HepG2 (cell line): ENCODE measurements around the gene SLC13A3. TPM values are rescaled to one million over a fixed set of nuclear protein-coding genes. Genes with fewer than 3 reads are reported as not detected.

Experiments
- FOXP4 ChIP-seq: sonication (generic); formaldehyde crosslinking; IDR thresholded peaks from 2 replicates; pipeline ENCODE4 v1.4.0; 2020; ENCODE audit warnings: missing genetic modification reagents
- GATA4 ChIP-seq: sonication (generic); IDR thresholded peaks from 2 replicates; pipeline ENCODE4 v1.6.1; 2016; ENCODE audit warnings: antibody characterized with exemption, low read depth, borderline replicate concordance
- HMGXB4 ChIP-seq, 2 experiments: sonication (generic) in 1 of 2; formaldehyde crosslinking in 1 of 2; IDR thresholded peaks; 2 replicates each; pipeline versions ENCODE4 v1.4.0 to v1.6.1; 2018 to 2020; ENCODE audit warnings: missing genetic modification reagents in 2 of 2, borderline replicate concordance in 1 of 2, low read depth in 1 of 2, mild to moderate bottlenecking in 1 of 2, missing biosample characterization in 1 of 2
- KDM6A ChIP-seq: IDR thresholded peaks from 2 replicates; pipeline ENCODE4 v1.6.1; 2016; ENCODE audit warnings: low read depth
- NFKB2 ChIP-seq: sonication (generic); formaldehyde crosslinking; IDR thresholded peaks from 2 replicates; pipeline ENCODE4 v1.4.0; 2020; ENCODE audit warnings: missing genetic modification reagents, borderline replicate concordance
- NFYC ChIP-seq: IDR thresholded peaks from 2 replicates; pipeline ENCODE4 v1.6.1; 2016; ENCODE audit warnings: missing genetic modification reagents, missing compliant biosample characterization
- POGZ ChIP-seq: sonication (generic); formaldehyde crosslinking; IDR thresholded peaks from 2 replicates; pipeline ENCODE4 v1.4.0; 2020; ENCODE audit warnings: mild to moderate bottlenecking, missing genetic modification reagents
- PRPF4 ChIP-seq: fragments of 200-400 bp; formaldehyde crosslinking; IDR thresholded peaks from 2 replicates; pipeline ENCODE4 v1.6.1; 2016; ENCODE audit warnings: low read length, low read depth; ENCODE audit not compliant: poor library complexity, severe bottlenecking
- RBM39 ChIP-seq: fragments of 200-400 bp; formaldehyde crosslinking; IDR thresholded peaks from one replicate; pipeline ENCODE4 v1.6.1; 2018; ENCODE audit warnings: antibody characterized with exemption, mild to moderate bottlenecking, low read depth, low read length; ENCODE audit not compliant: poor library complexity, severe bottlenecking
- RELA ChIP-seq: sonication (generic); formaldehyde crosslinking; IDR thresholded peaks from 2 replicates; pipeline ENCODE4 v1.4.0; 2020; ENCODE audit warnings: missing genetic modification reagents
- SP5 ChIP-seq: IDR thresholded peaks from 2 replicates; pipeline ENCODE4 v1.6.1; 2016; ENCODE audit warnings: low read depth, borderline replicate concordance
- TEAD3 ChIP-seq: optimal IDR thresholded peaks from 2 replicates; pipeline ENCODE3; 2016; ENCODE audit warnings: borderline replicate concordance
- TMF1 ChIP-seq: sonication (generic); formaldehyde crosslinking; IDR thresholded peaks from 2 replicates; pipeline ENCODE4 v1.8.1; 2022; ENCODE audit warnings: low read depth, missing genetic modification reagents
- XBP1 ChIP-seq: sonication (generic); formaldehyde crosslinking; IDR thresholded peaks from 2 replicates; pipeline ENCODE4 v1.5.0; 2020; ENCODE audit warnings: missing genetic modification reagents
- ZBTB42 ChIP-seq: sonication (generic); formaldehyde crosslinking; IDR thresholded peaks from 2 replicates; pipeline ENCODE4 v1.5.0; 2020; ENCODE audit warnings: mild to moderate bottlenecking, missing genetic modification reagents
- ZBTB8A ChIP-seq: sonication (generic); formaldehyde crosslinking; IDR thresholded peaks from 2 replicates; pipeline ENCODE4 v1.4.0; 2020; ENCODE audit warnings: mild to moderate bottlenecking, low read depth, missing genetic modification reagents, borderline replicate concordance
- ZNF121 ChIP-seq: sonication (generic); formaldehyde crosslinking; IDR thresholded peaks from 2 replicates; pipeline ENCODE4 v1.5.0; 2020; ENCODE audit warnings: mild to moderate bottlenecking, missing genetic modification reagents
- ZNF138 ChIP-seq: sonication (generic); formaldehyde crosslinking; IDR thresholded peaks from 2 replicates; pipeline ENCODE4 v1.5.0; 2020; ENCODE audit warnings: mild to moderate bottlenecking, low read depth, missing genetic modification reagents
- ZNF143 ChIP-seq: sonication (generic); formaldehyde crosslinking; IDR thresholded peaks from 2 replicates; pipeline ENCODE4 v1.4.0; 2020; ENCODE audit warnings: missing genetic modification reagents
- ZNF597 ChIP-seq: sonication (generic); formaldehyde crosslinking; IDR thresholded peaks from 2 replicates; pipeline ENCODE4 v1.5.0; 2020; ENCODE audit warnings: missing genetic modification reagents
- ZNF614 ChIP-seq: IDR thresholded peaks from 2 replicates; pipeline ENCODE4 v1.6.1; 2018; ENCODE audit warnings: missing biosample characterization, missing genetic modification reagents, inconsistent platforms, borderline replicate concordance
- ZNF703 ChIP-seq: sonication (generic); formaldehyde crosslinking; IDR thresholded peaks from 2 replicates; pipeline ENCODE4 v1.5.1; 2020; ENCODE audit warnings: missing genetic modification reagents, mild to moderate bottlenecking, moderate library complexity, borderline replicate concordance
- ZNF777 ChIP-seq: sonication (generic); formaldehyde crosslinking; IDR thresholded peaks from 2 replicates; pipeline ENCODE4 v1.4.0; 2020; ENCODE audit warnings: missing genetic modification reagents
- polyA plus RNA-seq, 8 experiments: library from polyadenylated mRNA; depleted of rRNA in 3 of 8; stranded (reverse) in 7 of 8; unstranded in 1 of 8; fragments of >200 nt; fragmentation: Illumina TruSeq in 4 of 8; extraction: Trizol in 4 of 8; gene quantifications; 2 replicates each; pipeline versions ENCODE4 v1.2.1 to v1.2.3, GENCODE V29; 2011 to 2016; ENCODE audit warnings: low read depth in 4 of 8, missing spikeins in 1 of 8, mixed read lengths in 1 of 8; ENCODE audit not compliant: insufficient read depth in 1 of 8
- total RNA-seq, 5 experiments: library from RNA; depleted of rRNA; stranded (reverse); fragments of >200 nt; fragmentation: Illumina TruSeq; extraction: Trizol; gene quantifications; 2 replicates each; pipeline ENCODE4 v1.2.3, GENCODE V29; 2016; ENCODE audit warnings: low read depth in 1 of 5
- TF ChIP-seq, protein P1 (sequence below): sonication (generic); formaldehyde crosslinking; IDR thresholded peaks from 2 replicates; pipeline ENCODE4 v1.8.1; 2023; ENCODE audit warnings: mild to moderate bottlenecking, missing genetic modification reagents, borderline replicate concordance
- TF ChIP-seq, protein P2 (sequence below): IDR thresholded peaks from 2 replicates; pipeline ENCODE4 v1.6.1; 2016

Gene SLC13A3
- total and polyA plus RNA-seq, 2 of the 13 experiments (the other 11 are each of a cell fraction or from before 2014, with no cell fraction given): 66.5 to 76.0 TPM

- TF ChIP-seq NFYC (CRISPR knock-in tag): peak; percentile 49
- TF ChIP-seq FOXP4 (CRISPR knock-in tag): peak; percentile 100
- peak; percentile 86; the same call in 1 of the 2 replicates for TF ChIP-seq RELA (CRISPR knock-in tag)
- no peak for TF ChIP-seq XBP1 (CRISPR knock-in tag)
- peak; percentile 31; the same call in 1 of the 2 replicates for TF ChIP-seq ZBTB8A (CRISPR knock-in tag)
- peak; percentile 72 for TF ChIP-seq ZNF121 (CRISPR knock-in tag)
- peak; percentile 100 for TF ChIP-seq KDM6A
- TF ChIP-seq TEAD3 (CRISPR knock-in tag): peak; percentile 99
- TF ChIP-seq ZBTB42 (CRISPR knock-in tag): peak; percentile 95
- peak; percentile 98 for TF ChIP-seq GATA4
- no peak for TF ChIP-seq PRPF4
- peak; percentile 96; the same call in 1 of the 2 replicates for TF ChIP-seq ZNF703 (CRISPR knock-in tag)
- TF ChIP-seq, protein P1, sequence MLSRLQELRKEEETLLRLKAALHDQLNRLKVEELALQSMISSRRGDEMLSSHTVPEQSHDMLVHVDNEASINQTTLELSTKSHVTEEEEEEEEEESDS (CRISPR knock-in tag): peak; percentile 83; the same call in 1 of the 2 replicates
- TF ChIP-seq ZNF777: peak; percentile 73
- no peak for TF ChIP-seq RBM39
- TF ChIP-seq SP5: peak; percentile 100
- TF ChIP-seq NFKB2 (CRISPR knock-in tag): 0 out of 2 replicates have a peak, but pooled peaks have one; percentile 40
- peak; percentile 73 to 80; a peak in 3 of 4 replicates for TF ChIP-seq HMGXB4 (CRISPR knock-in tag; IDR thresholded peaks at IDR 0.05; ENCODE audit: borderline replicate concordance in 1 of 2, low read depth in 1 of 2)
- peak; percentile 100 for TF ChIP-seq POGZ (CRISPR knock-in tag)
- peak; percentile 99 for TF ChIP-seq ZNF614
- peak; percentile 83; the same call in 1 of the 2 replicates for TF ChIP-seq TMF1 (CRISPR knock-in tag)
- no peak for TF ChIP-seq ZNF138 (CRISPR knock-in tag)
- no peak for TF ChIP-seq ZNF597
- TF ChIP-seq, protein P2, sequence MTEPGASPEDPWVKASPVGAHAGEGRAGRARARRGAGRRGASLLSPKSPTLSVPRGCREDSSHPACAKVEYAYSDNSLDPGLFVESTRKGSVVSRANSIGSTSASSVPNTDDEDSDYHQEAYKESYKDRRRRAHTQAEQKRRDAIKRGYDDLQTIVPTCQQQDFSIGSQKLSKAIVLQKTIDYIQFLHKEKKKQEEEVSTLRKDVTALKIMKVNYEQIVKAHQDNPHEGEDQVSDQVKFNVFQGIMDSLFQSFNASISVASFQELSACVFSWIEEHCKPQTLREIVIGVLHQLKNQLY: peak; percentile 98
- peak; percentile 78 for TF ChIP-seq ZNF143 (CRISPR knock-in tag)
Observed at GRCh38 chr20:46666818-46667515, 15.7 kb upstream of the SLC13A3 start (continued).
